Inflammatory macrophage (primary cell): ENCODE measurements around the gene TSPAN9.

Source experiments
- DNase-seq, 2 donors: peaks; one replicate each; pipeline ENCODE4 v3.0.0-alpha.2; 2020 to 2022

TSPAN9 gene

DNA sequence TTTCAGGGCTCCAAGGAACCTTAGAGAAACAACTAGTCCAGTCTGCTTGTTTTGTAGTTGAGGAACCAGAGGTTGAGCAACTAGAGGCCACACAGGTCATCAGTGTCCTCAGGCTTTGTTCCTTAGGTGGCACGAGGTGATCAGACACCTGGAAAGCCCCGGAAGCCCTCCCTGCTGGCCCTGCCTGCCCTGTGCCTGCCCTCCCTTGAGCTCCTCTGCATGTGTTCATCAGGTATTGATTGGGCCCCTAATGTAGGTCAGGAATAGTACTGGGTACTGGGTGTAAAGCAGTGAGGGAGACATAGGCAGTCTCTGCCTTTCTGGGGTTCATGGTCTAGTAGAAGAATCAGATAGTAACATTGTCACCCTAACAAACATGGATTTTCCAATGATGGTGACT is 114.3 kb downstream of the TSPAN9 start:
- DNase-seq: no peak

DNA sequence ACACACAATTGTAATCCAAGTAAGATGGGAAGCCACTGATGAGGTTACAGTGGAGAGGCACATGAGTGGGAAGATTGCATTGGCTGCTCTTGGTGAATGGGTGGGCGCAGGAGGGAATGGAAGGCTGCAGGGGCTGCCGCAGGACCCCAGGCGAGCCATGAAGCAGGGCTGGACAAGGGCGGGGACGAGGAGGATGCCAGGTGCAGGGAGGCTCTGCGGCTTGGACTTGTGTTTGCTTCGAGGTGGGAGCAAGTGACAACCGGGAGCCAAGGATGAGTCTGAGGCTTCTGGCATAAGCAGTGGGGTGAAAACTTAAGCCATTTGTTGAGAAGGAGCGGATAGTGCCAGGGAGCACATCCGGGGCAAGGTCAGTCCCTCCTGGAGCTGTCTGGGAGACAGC is 115.0 kb downstream of the TSPAN9 start:
- no peak for DNase-seq

DNA sequence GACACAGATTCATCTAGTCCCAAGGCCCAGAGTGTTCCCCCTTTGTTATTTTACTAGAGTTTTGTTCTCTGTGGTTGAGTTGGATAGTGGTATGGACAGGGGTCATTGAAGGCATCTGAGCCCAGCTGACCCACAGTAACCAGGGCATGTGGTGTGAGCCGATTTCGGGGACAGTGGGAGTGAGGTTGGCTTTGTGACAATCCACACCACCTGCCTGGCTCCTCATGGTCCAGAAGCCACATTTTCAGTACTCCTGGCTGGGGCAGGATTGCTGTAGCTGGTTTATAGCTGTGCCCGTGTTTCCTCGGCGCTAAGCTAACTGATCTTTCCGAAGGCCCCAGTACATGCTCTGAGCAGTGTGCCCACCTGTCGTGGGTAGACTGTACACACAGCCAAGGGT is 116.0 kb downstream of the TSPAN9 start:
- DNase-seq: no peak

DNA sequence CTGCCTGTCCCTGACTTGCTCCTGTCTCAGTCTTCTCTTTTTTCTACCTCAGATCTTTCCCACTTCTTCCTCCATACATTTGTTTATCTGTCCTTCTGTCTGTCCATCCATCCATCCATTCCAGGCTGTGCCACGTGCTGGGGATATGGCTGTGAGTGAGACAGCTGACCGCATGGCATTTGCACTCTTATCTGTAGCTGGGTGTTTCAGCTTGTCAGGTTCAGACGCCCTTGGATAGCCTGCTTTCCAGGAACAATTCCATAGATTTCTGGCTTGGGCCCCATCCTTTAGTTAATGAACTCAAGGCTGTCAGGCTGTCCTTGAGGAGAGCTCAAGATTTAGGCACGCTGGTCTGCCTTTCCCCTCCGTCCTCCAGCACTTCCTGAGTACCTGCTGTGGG is 116.6 kb downstream of the TSPAN9 start:
- no peak for DNase-seq

DNA sequence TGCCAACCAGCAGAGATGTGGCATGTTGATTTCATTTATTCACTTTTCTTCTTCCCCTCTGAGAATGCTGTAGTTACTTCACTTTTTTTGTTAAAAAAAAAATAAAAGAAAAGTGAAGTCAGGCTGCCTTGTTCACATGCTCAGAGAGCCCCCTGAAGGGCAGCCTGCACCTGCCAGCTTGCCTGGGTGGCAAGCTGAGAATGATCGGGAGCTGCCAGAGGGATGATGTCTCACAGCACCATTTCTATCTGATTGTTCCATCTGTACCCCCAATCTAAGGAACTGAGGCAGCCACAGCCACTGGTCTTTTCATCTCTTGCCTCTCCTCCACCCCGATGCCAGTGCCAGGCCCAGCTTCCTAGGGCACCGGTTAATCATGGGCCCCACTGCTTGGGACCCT is 118.2 kb downstream of the TSPAN9 start:
- no peak for DNase-seq

DNA sequence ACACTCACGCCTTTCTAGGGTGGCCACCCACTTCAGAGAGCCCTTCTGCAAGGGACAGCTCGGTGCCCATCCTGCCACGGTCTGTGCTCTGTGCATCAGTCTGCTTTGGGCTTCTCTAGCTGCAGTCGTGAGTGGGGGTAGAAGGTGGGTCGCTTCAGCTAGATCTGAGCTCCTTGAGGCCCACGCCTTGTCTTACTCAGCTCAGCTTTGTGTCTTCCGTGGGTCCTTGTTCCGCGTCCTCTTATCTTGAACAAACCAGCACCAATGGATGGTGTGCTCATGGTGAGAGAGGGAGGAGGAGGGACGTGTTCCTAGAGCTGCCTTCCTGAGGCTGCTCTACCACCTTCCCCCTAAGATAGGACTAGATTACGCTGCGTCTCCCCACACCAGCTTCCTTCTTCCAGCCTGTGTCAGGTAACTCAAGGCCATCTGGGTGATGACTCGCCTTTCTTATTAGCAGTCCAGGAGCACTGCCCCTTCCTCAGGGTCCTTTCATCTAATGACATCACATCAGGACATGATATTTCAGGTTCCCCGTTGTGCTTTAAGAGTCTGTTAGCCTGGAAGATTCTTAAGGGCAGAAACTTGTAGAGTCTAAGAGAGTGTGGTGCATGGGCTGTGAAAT is 118.8 kb downstream of the TSPAN9 start:
- DNase-seq: no peak

DNA sequence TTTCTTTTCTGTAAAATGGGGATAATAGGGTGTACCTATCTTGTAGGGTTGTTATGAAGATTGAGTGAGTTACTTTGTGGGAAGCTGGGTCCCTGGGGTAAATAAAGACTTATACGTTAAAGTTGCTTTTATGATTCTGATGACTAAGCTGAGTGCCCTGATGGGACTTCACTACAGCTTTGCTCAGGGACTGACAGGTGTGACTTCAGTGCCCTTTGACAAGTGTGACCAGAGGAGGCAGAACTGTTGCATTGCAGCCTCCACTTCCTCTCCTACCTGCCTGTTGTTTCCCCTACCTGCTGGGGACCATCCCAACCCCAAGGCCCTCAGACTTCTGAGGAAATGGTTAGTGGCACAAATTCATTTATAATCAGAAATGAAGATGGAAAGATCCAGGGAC is 119.3 kb downstream of the TSPAN9 start:
- no peak for DNase-seq

DNA sequence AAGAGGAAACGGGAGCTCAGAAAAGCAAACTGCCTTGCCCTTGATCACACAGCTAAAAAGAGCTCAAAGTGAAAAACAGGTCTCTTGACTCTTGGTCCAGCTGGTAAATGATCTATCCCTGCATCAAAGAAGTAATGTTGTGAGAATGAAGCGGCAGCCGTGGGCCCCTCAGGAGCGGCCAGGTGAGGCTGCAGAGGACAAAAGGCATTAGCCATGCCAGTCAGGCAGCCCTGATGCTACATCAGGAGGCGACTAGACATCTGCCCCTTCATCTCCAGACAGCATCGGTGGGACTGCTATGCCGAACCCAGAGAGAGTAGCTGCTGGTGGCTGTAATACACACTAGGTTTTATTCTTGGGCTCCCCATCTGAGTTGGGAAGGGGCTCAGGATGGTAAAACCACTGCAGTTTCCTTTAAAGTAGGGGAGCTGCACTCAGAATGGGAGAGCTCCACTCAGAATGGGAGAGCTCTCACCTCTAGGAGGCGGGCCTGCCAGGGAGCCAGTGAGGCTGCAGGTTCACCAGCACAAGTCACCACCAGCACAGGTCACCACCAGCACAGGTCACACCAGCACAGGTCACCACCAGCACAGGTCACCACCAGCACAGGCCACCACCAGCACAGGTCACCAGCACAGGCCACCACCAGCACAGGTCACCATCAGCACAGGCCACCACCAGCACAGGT is 120.1 kb downstream of the TSPAN9 start:
- DNase-seq: no peak

DNA sequence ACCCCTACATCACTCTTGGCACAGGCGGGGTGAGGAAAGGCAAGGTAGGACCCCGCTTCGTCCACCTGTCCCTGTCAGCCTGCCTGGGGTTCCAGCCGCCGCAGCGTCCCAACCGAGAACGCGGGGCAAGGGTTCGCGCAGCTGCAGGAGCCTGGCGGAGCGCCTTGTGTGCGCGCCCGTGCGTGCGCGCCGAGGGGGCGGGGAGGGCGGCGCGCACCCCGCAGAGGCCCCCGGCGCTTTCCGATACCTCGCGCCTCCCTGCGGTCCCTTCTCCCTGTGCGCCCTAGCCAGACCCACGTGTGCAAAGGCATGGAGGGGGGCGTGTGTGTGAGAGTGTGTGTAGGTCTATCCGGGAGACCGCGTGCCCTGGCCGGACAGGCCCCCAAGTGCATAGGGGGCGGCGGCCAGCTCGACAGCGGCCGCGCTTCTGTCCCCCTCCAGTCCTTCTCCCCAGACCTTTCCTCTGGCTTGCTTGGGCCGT is 122.4 kb downstream of the TSPAN9 start:
- no peak for DNase-seq

DNA sequence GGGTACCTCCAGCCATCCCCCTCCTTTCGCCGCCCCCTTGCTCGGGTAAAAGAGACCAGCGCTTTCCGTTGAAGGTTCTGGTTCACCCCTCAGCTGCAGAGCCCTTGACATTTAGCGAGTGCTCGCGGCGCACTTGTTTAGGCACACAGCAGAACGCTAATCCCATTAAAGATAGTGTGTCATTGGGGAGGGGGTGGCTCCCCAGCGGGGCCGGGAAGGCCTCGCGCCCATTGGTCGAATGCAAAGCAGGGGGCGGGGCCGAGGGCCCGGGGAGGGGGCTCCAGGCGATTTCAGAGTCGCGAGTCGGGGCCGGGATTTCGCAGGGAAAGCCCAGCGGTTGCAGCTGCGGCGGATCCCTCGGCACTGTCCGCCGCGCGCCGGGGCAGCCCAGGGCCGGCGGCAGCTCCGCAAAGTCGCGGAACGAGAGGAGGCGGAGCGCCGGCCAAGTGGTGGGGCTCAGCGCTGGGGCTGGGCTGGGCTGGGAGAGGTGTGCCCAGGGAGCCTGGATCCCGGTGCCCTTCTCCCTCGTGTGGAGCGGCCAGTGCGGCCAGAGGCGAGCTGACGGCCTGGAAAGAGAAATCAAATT is 122.9 kb downstream of the TSPAN9 start:
- no peak for DNase-seq

DNA sequence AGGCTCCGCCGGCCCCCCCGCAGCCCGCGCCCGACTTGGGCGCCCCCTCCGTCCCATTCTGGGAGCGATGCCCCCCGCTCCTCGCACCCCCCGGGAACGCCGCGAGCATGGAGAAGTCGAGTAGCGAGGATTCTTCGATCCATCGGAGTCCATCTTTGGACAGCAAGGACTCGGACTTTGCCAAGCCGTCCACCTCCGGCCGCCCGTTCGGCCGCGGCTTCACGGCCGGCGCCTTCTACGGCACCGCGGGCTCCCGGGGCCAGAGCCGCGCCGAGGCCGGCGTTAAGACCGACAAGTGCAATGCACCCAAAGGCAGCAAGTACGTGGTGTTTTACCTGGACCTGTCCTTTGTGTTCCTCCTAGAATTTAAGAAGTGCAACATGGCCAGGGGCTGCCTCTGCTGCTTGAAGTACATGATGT is 123.6 kb downstream of the TSPAN9 start:
- no peak for DNase-seq

DNA sequence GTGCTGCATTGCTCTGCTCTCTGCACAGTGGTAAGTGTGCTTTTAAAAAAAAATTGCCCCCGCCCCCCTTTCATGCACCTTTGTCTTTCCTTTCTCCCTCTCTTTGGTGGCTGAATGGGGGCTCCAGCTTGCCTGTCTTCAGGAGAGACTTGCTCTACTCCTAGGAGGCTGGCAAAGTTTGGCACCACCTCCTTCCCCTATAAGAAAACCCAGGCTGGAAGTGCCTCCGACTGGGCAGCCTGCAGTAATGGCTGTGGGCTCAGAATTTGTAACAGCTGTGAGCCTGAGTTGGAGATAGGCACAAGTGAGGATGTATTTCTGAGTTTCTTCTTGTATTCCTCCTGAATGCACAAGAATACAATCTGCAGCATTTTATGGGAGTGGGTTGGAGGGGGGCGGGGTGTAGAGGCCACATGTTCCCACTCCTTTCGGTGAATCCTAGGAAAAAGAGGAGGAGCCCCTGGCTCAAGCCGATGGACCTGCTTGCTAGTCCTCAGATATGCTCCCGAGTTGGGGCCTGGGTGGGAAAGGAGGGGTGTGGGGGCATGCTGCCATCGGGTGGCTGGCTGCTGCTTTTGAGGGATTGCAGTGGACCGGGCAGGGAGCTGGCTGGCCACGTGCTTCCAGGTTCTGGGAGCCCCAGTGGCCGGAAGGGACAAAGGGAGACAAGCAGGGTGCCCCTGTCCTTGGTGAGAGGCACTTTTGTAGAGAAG is 124.3 kb downstream of the TSPAN9 start:
- no peak for DNase-seq

DNA sequence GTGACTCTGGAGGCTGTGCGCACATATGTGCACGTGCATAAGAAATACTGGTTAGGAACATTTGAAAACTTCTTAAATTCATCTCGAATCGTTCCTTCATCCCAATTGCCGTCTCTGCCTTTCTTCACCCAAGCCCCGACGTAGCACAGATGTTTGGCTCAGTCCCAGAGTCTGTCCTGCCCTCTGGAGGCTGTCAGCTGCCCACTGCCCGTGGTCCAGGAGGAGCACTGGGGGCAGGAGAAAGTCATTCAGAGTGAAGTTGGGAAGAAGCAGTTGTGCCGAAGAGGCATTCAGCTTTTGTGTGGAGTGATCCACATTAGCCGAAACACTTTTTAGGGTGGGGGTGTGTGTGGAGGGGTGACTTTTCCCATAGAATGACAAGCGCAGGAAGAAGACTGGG is 124.9 kb downstream of the TSPAN9 start:
- no peak for DNase-seq

DNA sequence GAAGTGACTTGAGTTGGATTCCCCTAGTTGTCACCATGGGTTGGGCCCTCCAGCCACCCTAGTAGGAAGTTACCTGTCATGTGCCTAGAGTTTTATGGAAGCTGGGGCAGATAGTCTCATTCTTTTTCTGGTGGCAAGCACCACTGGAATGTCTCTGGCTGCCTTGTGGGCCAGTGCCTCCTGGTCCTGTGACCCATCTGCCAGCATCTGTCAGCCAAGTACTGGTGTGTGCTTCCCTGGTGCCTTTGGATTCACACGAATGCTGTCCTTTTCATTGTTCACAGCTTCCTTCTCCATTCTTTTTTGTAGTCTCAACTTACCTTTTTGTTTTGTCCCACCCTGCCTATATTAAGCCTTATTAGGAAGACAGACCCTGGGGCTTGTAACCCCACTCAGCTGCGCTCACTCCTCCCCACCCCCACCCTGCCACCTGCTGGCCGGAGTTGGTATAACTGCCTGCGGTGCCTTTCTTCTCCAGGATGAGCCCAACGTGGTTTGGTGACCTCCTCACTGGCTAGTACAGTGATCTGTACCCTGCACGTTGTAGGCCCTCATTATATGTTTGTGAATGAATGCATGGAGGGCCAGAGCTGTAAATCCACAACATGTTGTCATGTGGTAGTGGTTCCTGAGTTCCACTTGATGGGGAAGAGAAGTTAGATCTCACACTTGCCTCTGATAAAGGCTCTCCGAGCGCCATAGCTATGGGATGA is 125.7 kb downstream of the TSPAN9 start:
- peak; percentile 38 to 39 for DNase-seq

DNA sequence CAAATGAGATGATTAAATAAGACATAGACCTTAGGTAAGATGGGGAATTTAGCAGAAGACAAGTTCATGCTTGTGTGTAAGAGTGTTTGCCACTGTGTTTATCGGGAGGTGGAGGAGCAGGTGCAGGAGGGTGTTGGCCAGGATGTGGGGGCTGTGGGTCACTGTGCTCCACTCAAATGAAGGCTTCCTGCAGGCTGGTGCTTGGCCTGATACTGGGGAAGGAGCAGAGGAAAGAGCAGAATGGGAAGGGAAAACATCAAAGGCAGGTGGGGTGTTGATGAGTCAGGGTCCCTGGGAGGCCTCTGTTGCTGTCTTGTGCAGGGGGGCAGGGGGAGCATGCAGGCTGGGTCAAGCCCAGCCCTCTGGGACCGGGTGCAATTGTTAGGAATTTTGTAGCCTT is 126.5 kb downstream of the TSPAN9 start:
- DNase-seq: no peak

DNA sequence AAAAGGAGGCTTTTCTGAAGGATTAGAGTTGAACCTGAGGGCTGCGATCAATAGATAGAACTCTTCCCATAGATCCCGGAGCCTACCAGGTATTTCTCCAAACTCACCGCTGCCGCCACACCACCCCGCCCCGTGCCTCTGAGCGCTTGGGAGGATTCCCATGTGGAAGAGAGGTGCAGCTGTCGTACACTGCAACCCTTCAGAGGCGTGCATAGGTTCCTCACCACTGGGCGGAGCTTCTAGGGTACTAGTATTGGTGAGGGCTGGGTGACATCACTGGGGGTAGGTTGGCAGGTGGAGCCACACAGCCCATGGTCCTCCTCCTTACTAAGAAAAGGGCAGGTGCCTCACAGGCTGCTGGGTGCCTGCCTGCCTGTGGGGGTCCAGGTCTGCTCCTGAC is 127.0 kb downstream of the TSPAN9 start:
- no peak for DNase-seq

DNA sequence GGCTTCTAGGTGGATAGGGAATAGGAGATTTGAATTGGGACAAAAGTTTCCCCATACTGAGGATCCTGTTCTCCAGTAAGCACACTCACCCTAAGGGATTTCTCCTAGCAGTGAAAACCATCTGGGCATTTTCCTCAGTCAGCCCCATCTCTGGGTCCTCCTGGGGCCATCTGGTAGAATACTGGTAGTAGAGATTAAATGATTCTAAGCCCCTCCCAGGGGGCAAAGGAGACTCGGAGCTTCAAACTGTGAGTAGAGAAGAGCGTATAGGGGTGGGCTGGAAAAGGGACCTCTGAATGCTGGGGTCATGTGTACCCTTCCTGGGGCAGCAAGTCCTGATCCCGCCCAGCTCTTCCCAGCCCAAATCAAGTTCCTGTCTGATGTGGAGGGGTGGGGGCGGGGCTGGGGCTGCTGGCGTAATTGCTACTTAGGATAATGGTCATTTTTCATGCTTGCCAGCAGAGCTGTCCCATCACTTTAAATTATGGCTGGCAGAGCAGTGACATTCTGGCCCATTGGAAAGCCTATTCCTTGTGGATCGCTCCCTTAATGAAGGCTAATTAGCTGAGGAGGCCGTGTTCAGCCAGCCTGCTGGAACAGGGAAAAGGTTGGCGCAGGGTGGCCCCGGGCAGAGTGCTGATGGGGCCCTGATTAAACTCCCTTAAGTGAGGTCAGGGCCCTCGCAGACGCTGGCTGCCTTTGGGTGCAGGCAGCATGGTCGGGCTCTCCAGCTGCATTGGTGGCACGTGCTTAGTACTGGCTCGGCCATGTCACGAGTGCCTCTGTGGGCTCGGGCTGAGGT is 127.8 kb downstream of the TSPAN9 start:
- no peak for DNase-seq

DNA sequence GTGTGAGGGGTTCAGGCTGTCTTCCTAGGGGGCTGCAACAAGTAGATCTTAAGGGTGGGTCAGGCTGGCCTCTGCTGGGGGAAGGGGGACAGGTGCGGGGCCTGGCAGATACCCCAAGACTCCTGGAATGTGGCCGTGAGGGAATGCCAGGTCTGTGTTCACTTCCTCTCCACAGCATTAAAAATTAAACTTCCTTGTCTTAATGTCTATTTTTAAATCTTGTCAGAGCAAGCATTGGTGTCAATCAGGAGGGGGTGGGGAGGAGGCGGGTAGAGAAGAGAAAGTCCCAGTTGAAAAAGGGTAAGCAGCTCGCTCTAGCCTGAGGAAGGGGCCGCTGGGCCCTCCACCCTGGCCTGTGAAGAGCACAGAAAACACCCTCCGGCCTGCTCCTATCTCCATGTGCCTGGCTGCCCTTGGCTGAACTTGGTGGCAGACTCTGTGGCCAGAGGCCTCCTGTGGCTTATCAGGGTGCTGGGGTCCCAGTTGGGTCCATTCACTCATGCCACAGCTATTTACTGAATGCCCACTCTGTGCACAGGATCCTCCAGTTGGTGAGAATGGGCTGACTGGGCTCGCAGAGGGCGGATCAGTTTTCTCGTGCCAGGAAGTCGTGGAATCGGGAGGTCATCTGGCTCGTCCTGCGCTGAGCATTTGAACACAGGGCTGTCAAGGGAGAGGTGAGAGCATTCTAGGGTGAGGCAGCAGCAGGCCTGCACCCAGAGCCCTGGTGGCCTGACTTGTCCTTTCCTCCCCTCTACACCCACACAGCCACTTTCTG is 128.8 kb downstream of the TSPAN9 start:
- DNase-seq: peak in 1 of 2 donors; percentile 20

DNA sequence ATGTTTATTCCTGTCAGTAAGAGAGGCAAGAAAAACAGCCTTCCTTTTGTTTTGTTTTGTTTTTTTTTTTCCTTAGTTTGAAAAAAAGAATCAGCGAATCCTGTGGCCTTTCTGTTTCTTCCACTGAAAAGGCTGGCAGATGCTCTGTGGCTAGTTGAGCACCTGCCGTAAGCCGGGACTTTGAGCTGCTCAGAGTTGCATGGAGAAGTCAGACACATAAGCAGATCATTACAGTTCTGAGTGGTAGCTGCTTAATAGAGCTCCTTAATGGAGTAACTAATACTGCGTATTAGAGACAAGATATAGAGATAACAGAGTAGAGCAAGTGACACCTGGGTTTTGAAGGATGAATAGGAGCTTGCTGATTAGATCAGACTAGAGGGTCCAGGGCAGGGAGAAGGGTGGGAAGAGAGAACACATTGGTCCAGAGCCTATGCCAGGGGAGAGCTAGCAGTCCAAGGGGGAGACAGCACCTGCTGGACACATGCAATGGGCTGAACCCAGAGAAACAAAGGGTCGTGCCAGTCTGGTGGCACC is 129.4 kb downstream of the TSPAN9 start:
- no peak for DNase-seq

DNA sequence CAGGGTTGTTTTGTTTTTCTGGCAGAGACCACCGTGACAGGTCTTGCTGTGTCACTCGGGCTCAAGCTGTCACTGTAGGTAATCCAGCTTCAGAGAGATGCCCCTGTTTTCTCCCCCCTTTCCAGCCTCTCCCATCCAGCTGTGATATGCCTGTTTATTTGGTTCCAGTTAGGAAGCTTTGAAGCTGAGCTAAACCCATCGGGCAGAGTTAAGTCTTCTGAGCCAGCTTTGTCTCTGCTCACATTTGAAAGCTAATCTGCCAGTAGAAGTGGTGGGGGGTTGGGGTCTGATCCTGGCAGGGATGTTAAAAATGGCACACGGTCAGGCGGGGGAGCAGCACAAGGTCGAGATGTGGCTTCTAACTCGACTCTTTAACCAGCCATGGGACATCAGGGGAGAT is 130.0 kb downstream of the TSPAN9 start:
- no peak for DNase-seq

DNA sequence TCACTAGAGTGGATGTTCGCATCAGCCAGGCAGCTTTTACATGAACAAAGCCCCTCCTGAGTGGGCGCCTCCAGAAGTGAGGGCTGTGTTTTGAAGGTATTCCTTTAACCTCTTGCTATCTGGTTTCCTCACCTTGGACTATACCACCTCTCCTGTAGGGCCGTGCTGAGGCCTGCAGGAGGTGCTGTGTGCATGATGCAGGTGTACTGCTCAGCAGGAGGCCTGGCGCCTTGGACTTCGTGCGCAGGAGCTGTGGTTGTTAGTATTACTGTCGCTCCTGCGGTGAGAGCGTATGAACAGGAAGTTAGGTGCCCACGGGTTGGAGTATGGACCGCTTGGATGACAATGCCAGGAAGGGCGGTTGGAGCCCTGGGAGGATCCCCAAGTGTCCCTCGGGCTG is 130.7 kb downstream of the TSPAN9 start:
- DNase-seq: no peak
